ENCODE data around the gene RCSD1. TPM values are rescaled to one million over a fixed set of nuclear protein-coding genes. Genes with fewer than 3 reads are reported as not detected.
A peak's percentile ranks its signal among the peaks of the same experiment; 100 is the strongest.

The RCSD1 gene
- polyA plus RNA-seq, 3 donors, result 11.6 to 14.7 (median 13.2) TPM

GRCh38 chr1:167631936-167632614 lies 2.0 kb downstream of the RCSD1 start:
- no peak for DNase-seq (ENCODE audit: extremely low read depth in 1 of 11, low read depth in 9 of 11, low spot score in 4 of 11)

- no peak for DNase-seq (ENCODE audit: extremely low read depth in 1 of 11, low read depth in 9 of 11, low spot score in 4 of 11)
These were observed 3.4 kb downstream of the RCSD1 start for GRCh38 chr1:167633258-167633944.

- DNase-seq (ENCODE audit: extremely low read depth in 1 of 11, low read depth in 9 of 11, low spot score in 4 of 11), result no peak
These were observed 4.4 kb downstream of the RCSD1 start for GRCh38 chr1:167634435-167634834.

- DNase-seq (ENCODE audit: extremely low read depth in 1 of 11, low read depth in 9 of 11, low spot score in 4 of 11), result no peak
These were observed 5.2 kb downstream of the RCSD1 start for GRCh38 chr1:167635156-167635648.

GRCh38 chr1:167635941-167636340 lies 5.9 kb downstream of the RCSD1 start:
- DNase-seq (ENCODE audit: extremely low read depth in 1 of 11, low read depth in 9 of 11, low spot score in 4 of 11), result no peak

- no peak for DNase-seq (ENCODE audit: extremely low read depth in 1 of 11, low read depth in 9 of 11, low spot score in 4 of 11)
These were observed 8.0 kb downstream of the RCSD1 start for GRCh38 chr1:167638064-167638463.

- no peak for DNase-seq (ENCODE audit: extremely low read depth in 1 of 11, low read depth in 9 of 11, low spot score in 4 of 11)
These were observed 10.0 kb downstream of the RCSD1 start for GRCh38 chr1:167640051-167640450.

- DNase-seq (ENCODE audit: extremely low read depth in 1 of 11, low read depth in 9 of 11, low spot score in 4 of 11), result no peak
These were observed 11.9 kb downstream of the RCSD1 start for GRCh38 chr1:167641786-167642500.

- no peak for DNase-seq (ENCODE audit: extremely low read depth in 1 of 11, low read depth in 9 of 11, low spot score in 4 of 11)
These were observed 12.4 kb downstream of the RCSD1 start for GRCh38 chr1:167642501-167642826.

GRCh38 chr1:167643441-167643840 lies 13.4 kb downstream of the RCSD1 start:
- no peak for DNase-seq (ENCODE audit: extremely low read depth in 1 of 11, low read depth in 9 of 11, low spot score in 4 of 11)

- DNase-seq (ENCODE audit: extremely low read depth in 1 of 11, low read depth in 9 of 11, low spot score in 4 of 11), result no peak
These were observed 14.5 kb downstream of the RCSD1 start for GRCh38 chr1:167644551-167644950.

GRCh38 chr1:167645140-167645541 lies 15.1 kb downstream of the RCSD1 start:
- DNase-seq (ENCODE audit: extremely low read depth in 1 of 11, low read depth in 9 of 11, low spot score in 4 of 11), result peak in 1 of 11 donors; percentile 54

- DNase-seq (ENCODE audit: extremely low read depth in 1 of 11, low read depth in 9 of 11, low spot score in 4 of 11), result no peak
These were observed 15.8 kb downstream of the RCSD1 start for GRCh38 chr1:167645625-167646414.

- DNase-seq (ENCODE audit: extremely low read depth in 1 of 11, low read depth in 9 of 11, low spot score in 4 of 11), result no peak
These were observed 18.3 kb downstream of the RCSD1 start for GRCh38 chr1:167648252-167648849.

- no peak for DNase-seq (ENCODE audit: extremely low read depth in 1 of 11, low read depth in 9 of 11, low spot score in 4 of 11)
These were observed 19.1 kb downstream of the RCSD1 start for GRCh38 chr1:167648978-167649744.

- no peak for DNase-seq (ENCODE audit: extremely low read depth in 1 of 11, low read depth in 9 of 11, low spot score in 4 of 11)
These were observed 20.5 kb downstream of the RCSD1 start for GRCh38 chr1:167650269-167651160.

GRCh38 chr1:167651161-167651693 lies 21.2 kb downstream of the RCSD1 start:
- no peak for DNase-seq (ENCODE audit: extremely low read depth in 1 of 11, low read depth in 9 of 11, low spot score in 4 of 11)

Measured in renal cortex interstitium (tissue), 11 donors.